NOMO-1 (cell line): Measurements from ENCODE around the gene ITGA8.
"Not testable (repeated sequence)": the region's sequence is repeated elsewhere in the genome, so short reads cannot be mapped to it uniquely, and the experiment has no call there.

ENCODE experiments used
- DNase-seq, 2 experiments: peaks; one replicate each; lab custom pipeline; 2025; ENCODE audit not compliant: unreplicated experiment in 2 of 2; lab: John Stamatoyannopoulos, UW

Gene ITGA8

GRCh38 chr10:15567952-15568351 is 151.8 kb downstream of the ITGA8 start:
- DNase-seq = no peak

GRCh38 chr10:15563246-15563645 is 156.5 kb downstream of the ITGA8 start:
- no peak for DNase-seq

DNA sequence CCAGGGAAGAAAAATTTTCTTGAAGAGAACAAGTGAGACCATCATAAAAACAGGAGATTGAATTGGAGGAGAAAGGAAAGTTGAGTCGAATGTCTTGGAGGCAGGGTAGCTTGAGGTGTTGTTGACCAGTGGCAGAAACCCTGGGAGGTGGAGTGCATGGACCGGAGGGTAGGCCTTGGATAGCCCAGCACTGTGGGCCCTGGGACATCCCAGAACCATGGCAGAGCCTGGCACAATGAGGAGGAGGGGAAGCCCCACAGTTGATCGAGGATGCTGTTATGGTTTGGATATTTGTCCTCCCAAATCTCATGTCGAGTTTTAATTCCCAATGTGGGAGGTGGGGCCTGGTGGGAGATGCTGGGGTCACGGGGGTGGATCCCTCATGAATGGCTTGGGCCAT is 157.1 kb downstream of the ITGA8 start:
- DNase-seq = no peak

GRCh38 chr10:15562116-15562515 is 157.6 kb downstream of the ITGA8 start:
- no peak for DNase-seq

GRCh38 chr10:15558136-15558535 is 161.6 kb downstream of the ITGA8 start:
- no peak for DNase-seq

- not testable (repeated sequence) for DNase-seq
Observed at GRCh38 chr10:15557168-15557567, 162.6 kb downstream of the ITGA8 start.

- DNase-seq = no peak
Observed at GRCh38 chr10:15550950-15551349, 168.8 kb downstream of the ITGA8 start.

GRCh38 chr10:15548331-15548730 is 171.4 kb downstream of the ITGA8 start:
- DNase-seq = no peak

DNA sequence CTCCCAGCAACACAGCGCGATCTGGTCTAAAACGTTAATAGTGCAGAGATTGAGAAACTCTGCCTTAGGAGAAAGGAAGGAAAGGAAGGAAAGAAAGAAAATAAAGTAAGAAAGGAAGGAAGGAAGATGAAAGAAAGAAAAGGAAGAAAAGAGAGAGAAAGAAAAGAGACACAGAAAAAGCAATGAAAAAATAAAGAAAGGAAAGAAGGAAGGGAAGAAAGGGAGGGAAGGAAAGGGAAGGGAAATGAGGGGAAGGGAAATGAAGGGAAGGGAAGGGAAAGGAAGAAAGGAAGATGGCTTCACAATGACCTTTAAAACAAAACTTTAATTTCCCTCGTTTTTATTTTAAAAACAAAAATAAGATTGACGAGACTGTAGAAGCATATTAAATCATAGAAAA is 173.1 kb downstream of the ITGA8 start:
- DNase-seq = no peak

GRCh38 chr10:15545884-15546283 is 173.8 kb downstream of the ITGA8 start:
- DNase-seq = no peak

GRCh38 chr10:15545266-15545665 is 174.5 kb downstream of the ITGA8 start:
- DNase-seq = no peak

DNA sequence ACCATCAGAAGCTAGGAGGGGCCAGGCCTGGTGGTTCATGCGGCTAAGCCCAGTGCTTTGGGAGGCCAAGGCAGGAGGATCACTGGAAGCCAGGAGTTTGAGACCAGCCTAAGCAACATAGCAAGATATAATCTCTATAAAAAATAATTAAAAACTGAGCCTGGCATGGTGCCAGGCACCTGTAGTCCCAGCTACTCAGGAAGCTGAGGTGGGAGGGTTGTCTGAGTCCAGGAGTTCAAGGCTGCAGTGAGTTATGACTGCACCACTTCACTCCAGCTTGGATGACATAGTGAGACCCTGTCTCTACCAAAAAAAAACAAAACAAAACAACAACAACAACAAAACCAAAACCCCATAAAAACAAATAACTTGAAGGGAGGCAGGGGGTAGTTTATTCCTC is 175.7 kb downstream of the ITGA8 start:
- DNase-seq = no peak

GRCh38 chr10:15542817-15543216 is 176.9 kb downstream of the ITGA8 start:
- no peak for DNase-seq

GRCh38 chr10:15541376-15541775 is 178.3 kb downstream of the ITGA8 start:
- DNase-seq = no peak

DNA sequence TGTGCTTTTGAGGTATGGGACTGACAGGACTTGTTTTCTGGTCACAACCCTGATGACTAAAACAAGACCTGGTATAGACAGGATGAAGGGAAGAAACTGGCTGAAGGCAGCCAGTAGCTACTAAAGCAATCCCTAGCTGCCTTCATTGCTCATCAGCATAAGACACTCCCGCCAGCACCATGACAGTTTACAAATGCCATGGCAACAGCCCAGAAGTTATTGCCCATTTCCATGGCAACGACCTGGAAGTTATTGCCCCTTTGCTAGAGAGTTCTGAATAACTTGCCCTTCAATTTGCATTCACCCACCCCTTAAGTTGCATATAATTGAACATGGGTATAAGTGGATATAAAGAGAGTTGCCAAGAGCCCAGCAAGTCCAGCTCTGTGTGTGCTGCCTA is 179.0 kb downstream of the ITGA8 start:
- DNase-seq = no peak

GRCh38 chr10:15539262-15539661 is 180.5 kb downstream of the ITGA8 start:
- no peak for DNase-seq

- DNase-seq = not testable (repeated sequence)
Observed at GRCh38 chr10:15534928-15535538, 184.7 kb downstream of the ITGA8 start.

DNA sequence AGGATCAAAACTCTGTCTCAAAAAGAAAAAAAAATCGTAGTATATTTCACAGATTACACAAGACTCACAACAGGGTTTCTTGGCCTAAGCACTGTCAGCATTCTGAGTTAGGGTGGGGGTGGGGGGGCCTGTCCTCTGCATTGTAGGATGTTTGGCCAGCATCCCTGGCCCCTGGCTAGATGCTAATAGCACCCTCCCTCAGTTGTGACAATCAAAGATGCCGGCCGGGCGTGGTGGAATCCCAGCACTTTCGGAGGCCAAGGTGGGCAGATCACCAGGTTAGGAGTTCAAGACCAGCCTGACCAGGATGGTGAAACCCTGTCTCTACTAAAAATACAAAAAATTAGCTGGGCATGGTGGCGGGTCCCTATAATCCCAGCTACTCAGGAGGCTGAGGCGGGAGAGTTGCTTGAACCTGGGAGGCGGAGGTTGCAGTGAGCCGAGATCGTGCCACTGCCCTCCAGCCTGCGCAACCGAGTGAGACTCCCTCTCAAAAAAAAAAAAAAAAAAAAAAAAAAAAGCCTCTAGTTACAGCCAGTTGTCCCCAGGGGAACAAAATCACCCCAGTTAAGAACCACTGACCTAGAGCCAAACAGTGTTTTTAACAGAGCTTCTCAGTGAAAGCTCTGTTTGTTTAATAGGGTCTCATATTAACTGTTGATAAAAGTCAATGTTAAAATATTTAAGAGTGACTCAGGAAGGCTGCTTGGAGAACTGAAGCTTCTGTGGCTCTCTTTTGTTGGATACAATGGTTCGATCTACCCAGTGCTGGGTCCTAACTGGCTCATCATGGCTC is 187.6 kb downstream of the ITGA8 start:
- no peak for DNase-seq

GRCh38 chr10:15528859-15529239 is 190.9 kb downstream of the ITGA8 start:
- no peak for DNase-seq

DNA sequence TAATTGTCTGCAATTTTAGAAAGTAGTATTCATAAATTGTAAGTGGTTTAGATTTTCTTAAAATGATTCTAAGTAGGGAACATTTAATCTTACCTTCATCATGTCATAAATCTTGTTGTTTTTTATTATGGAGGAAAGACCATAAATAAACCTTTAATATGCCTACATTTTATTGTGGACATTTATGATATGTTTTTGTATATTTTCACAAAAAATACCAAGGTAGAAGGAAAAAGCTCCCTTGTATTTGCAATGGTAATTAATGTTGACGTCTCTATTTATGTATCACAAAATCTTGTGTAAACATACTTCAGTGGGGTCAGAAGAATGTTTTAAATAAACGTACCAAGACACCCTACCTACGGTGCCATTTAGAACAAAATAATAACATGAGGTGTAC is 193.0 kb downstream of the ITGA8 start:
- DNase-seq = no peak

GRCh38 chr10:15521328-15521903 is 198.3 kb downstream of the ITGA8 start:
- no peak for DNase-seq

DNA sequence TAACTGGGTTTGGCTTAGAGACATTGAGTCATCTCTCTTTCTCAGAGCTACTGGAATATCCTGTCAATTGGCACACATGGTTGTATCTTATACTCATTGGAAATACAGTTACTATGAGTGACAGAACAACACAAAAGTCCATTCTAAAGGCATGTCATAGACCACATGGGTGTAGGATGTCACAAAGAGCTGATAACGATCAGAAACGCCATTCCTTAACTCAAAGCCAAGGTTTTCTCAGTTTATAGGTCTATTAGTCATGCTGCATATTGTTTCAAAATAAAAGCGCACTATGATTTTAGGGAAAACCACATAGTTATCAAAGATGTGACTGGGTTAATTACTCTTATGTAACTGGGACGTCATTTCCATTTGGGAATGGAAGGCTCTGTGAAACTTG is 201.5 kb downstream of the ITGA8 start:
- no peak for DNase-seq
